ENCODE data around the gene C14orf180. TPM values are rescaled to one million over a fixed set of nuclear protein-coding genes. Genes with fewer than 3 reads are reported as not detected.

Gene C14orf180
- polyA plus RNA-seq, 1 donor (not counting 4 experiments of a cell fraction or from before 2014, with no cell fraction given), result not detected

GRCh38 chr14:104610749-104611310 is 31.3 kb downstream of the C14orf180 start:
- DNase-seq (ENCODE audit: low read depth, low spot score), result no peak
- Histone ChIP-seq H3K9ac (ENCODE audit: control insufficient read depth, extremely low read depth, insufficient read depth, low read length) (no peak overlapping the region), H4K20me1 (ENCODE audit: control insufficient read depth, extremely low read depth, insufficient read depth, low read length) (no peaks in the 10 kb centered on the region), H3K27me3 (ENCODE audit: control insufficient read depth, extremely low read depth, insufficient read depth, low read length) (no peaks in the 10 kb centered on the region), H3K36me3 (ENCODE audit: control insufficient read depth in 2 of 2, extremely low read depth in 1 of 2, insufficient read depth in 2 of 2, low read length in 2 of 2) (no peaks in the 10 kb centered on the region), H3K4me3 (ENCODE audit: control insufficient read depth in 2 of 3, extremely low read depth in 1 of 3, insufficient read depth in 2 of 3, low read depth in 1 of 3, low read length in 3 of 3) (no peak overlapping the region), H3K4me1 (ENCODE audit: control insufficient read depth, extremely low read depth, insufficient read depth, low read length) (no peaks in the 10 kb centered on the region), H3K27ac (ENCODE audit: control insufficient read depth, insufficient read depth, low read length) (no peak overlapping the region), H3K9me3 (ENCODE audit: control insufficient read depth, low read depth, low read length) (no peaks in the 10 kb centered on the region), H3K4me2 (ENCODE audit: control insufficient read depth, extremely low read depth, insufficient read depth, low read depth, low read length) (no peak overlapping the region), H3K79me2 (ENCODE audit: control insufficient read depth, insufficient read depth, low read length) (no peaks in the 10 kb centered on the region), H3K9me1 (ENCODE audit: control insufficient read depth, extremely low read depth, insufficient read depth, low read length) (no peaks in the 10 kb centered on the region), H2AFZ (ENCODE audit: control insufficient read depth, low read length) (no peak overlapping the region)
- no peak for FAIRE-seq
- dilution Hi-C loops (cut with MboI; ENCODE audit: extremely low pct_ligation_motif_present, low sequenced_read_pairs), result no loop called here
- no peak for TF ChIP-seq EZH2 (IDR thresholded peaks at IDR 0.05; ENCODE audit: low read length)

GRCh38 chr14:104611881-104612280 is 32.3 kb downstream of the C14orf180 start:
- H3K36me3 ChIP-seq (ENCODE audit: control insufficient read depth in 2 of 2, extremely low read depth in 1 of 2, insufficient read depth in 2 of 2, low read length in 2 of 2), result no peaks in the 10 kb centered on the region
- no peaks in the 10 kb centered on the region for H3K9me3 ChIP-seq (ENCODE audit: control insufficient read depth, low read depth, low read length)
- no peak for FAIRE-seq
- no peak overlapping the region for H3K4me2 ChIP-seq (ENCODE audit: control insufficient read depth, extremely low read depth, insufficient read depth, low read depth, low read length)
- H3K27me3 ChIP-seq (ENCODE audit: control insufficient read depth, extremely low read depth, insufficient read depth, low read length), result no peaks in the 10 kb centered on the region
- DNase-seq (ENCODE audit: low read depth, low spot score), result no peak
- H3K4me3 ChIP-seq (ENCODE audit: control insufficient read depth in 2 of 3, extremely low read depth in 1 of 3, insufficient read depth in 2 of 3, low read depth in 1 of 3, low read length in 3 of 3), result no peak overlapping the region
- no peak overlapping the region for H2AFZ ChIP-seq (ENCODE audit: control insufficient read depth, low read length)
- dilution Hi-C loops (cut with MboI; ENCODE audit: extremely low pct_ligation_motif_present, low sequenced_read_pairs), result no loop called here
- TF ChIP-seq, protein P1, sequence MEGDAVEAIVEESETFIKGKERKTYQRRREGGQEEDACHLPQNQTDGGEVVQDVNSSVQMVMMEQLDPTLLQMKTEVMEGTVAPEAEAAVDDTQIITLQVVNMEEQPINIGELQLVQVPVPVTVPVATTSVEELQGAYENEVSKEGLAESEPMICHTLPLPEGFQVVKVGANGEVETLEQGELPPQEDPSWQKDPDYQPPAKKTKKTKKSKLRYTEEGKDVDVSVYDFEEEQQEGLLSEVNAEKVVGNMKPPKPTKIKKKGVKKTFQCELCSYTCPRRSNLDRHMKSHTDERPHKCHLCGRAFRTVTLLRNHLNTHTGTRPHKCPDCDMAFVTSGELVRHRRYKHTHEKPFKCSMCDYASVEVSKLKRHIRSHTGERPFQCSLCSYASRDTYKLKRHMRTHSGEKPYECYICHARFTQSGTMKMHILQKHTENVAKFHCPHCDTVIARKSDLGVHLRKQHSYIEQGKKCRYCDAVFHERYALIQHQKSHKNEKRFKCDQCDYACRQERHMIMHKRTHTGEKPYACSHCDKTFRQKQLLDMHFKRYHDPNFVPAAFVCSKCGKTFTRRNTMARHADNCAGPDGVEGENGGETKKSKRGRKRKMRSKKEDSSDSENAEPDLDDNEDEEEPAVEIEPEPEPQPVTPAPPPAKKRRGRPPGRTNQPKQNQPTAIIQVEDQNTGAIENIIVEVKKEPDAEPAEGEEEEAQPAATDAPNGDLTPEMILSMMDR (optimal IDR thresholded peaks at IDR 0.05 in 1 of 3, IDR thresholded peaks at IDR 0.05 in 1 of 3, conservative IDR thresholded peaks at IDR 0.05 in 1 of 3; ENCODE audit: extremely low read depth in 1 of 3, insufficient read depth in 2 of 3, low read length in 3 of 3), result no peak
- no peak for TF ChIP-seq EZH2 (IDR thresholded peaks at IDR 0.05; ENCODE audit: low read length)
- no peaks in the 10 kb centered on the region for H3K4me1 ChIP-seq (ENCODE audit: control insufficient read depth, extremely low read depth, insufficient read depth, low read length)
- H3K79me2 ChIP-seq (ENCODE audit: control insufficient read depth, insufficient read depth, low read length), result no peaks in the 10 kb centered on the region
- H4K20me1 ChIP-seq (ENCODE audit: control insufficient read depth, extremely low read depth, insufficient read depth, low read length), result no peaks in the 10 kb centered on the region
- H3K9me1 ChIP-seq (ENCODE audit: control insufficient read depth, extremely low read depth, insufficient read depth, low read length), result no peaks in the 10 kb centered on the region
- H3K9ac ChIP-seq (ENCODE audit: control insufficient read depth, extremely low read depth, insufficient read depth, low read length), result no peak overlapping the region
- H3K27ac ChIP-seq (ENCODE audit: control insufficient read depth, insufficient read depth, low read length), result no peak overlapping the region
